Stimulated activated CD4-positive, alpha-beta T cell treated with anti-CD3 and anti-CD28 coated beads, Interleukin-12 subunit alpha, Interleukin-12 subunit beta, amount 100 ng/mL, for 24 hours (primary cell): Measurements from ENCODE around the gene GCK.

Experiments
- DNase-seq, 2 experiments: peaks; one replicate each; pipeline ENCODE4 v3.0.0-alpha.2; 2020; ENCODE audit warnings: low read depth in 2 of 2

Gene GCK

GRCh38 chr7:44155191-44156185 is 33.8 kb downstream of the GCK start:
- no peak for DNase-seq

GRCh38 chr7:44154703-44155102 is 34.5 kb downstream of the GCK start:
- DNase-seq: no peak

- DNase-seq: no peak
Observed at GRCh38 chr7:44153948-44154335, 35.3 kb downstream of the GCK start.

GRCh38 chr7:44152971-44153947 is 36.0 kb downstream of the GCK start:
- no peak for DNase-seq

- no peak for DNase-seq
Observed at GRCh38 chr7:44151956-44152355, 37.3 kb downstream of the GCK start.

GRCh38 chr7:44150966-44151941 is 38.0 kb downstream of the GCK start:
- DNase-seq: no peak

GRCh38 chr7:44150466-44150832 is 38.8 kb downstream of the GCK start:
- DNase-seq: no peak

GRCh38 chr7:44149571-44150465 is 39.4 kb downstream of the GCK start:
- no peak for DNase-seq

GRCh38 chr7:44148961-44149536 is 40.2 kb downstream of the GCK start:
- no peak for DNase-seq

GRCh38 chr7:44148166-44148565 is 41.1 kb downstream of the GCK start:
- DNase-seq: no peak

- no peak for DNase-seq
Observed at GRCh38 chr7:44147026-44147991, 41.9 kb downstream of the GCK start.

- peak; percentile 22 to 67 for DNase-seq
Observed at GRCh38 chr7:44145969-44146911, 43.0 kb downstream of the GCK start.

- DNase-seq: peak; percentile 40 to 41
Observed at GRCh38 chr7:44145479-44145968, 43.7 kb downstream of the GCK start.

- no peak for DNase-seq
Observed at GRCh38 chr7:44144968-44145478, 44.2 kb downstream of the GCK start.

GRCh38 chr7:44144426-44144967 is 44.7 kb downstream of the GCK start:
- no peak for DNase-seq

- DNase-seq: no peak
Observed at GRCh38 chr7:44143646-44144250, 45.5 kb downstream of the GCK start.
